ENCODE results near the gene MKRN1. TPM values are rescaled to one million over a fixed set of nuclear protein-coding genes. Genes with fewer than 3 reads are reported as not detected.
A peak's percentile ranks its signal among the peaks of the same experiment; 100 is the strongest.

MKRN1 gene
- total RNA-seq, 5 donors from 2014 or later (not counting 1 experiment from before 2014, with no cell fraction given) = 108 to 146 (median 137) TPM

DNA sequence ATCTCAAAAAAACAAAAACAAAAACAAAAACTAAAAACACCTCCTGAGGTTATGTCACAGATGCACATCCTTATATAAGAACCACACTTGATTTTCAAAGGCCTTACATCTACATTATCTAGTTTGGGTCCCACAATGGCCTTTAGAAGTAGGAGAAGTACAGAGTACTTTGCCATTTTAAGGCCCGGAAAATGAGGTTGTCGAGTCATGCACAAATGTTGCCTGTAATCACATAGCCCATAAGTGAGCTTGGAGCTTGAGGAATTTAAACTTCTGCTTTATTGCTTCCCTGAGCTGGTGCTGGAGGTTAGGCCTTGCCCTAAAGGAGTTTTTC is 9.7 kb upstream of the MKRN1 start:
- H3K9me3 Mint-ChIP-seq = no peaks in the 10 kb centered on the region
- Histone ChIP-seq H3K9me3 (no peaks in the 10 kb centered on the region), H3K4me3 (ENCODE audit: control insufficient read depth in 1 of 2, extremely low read depth in 1 of 2, low read length in 1 of 2) (no peak overlapping the region), H3K36me3 (ENCODE audit: control insufficient read depth in 2 of 2, extremely low read depth in 1 of 2, insufficient read depth in 1 of 2, low read length in 1 of 2) (no peaks in the 10 kb centered on the region), H3K27ac (ENCODE audit: low read length) (no peak overlapping the region), H3K4me1 (ENCODE audit: control insufficient read depth in 1 of 2, extremely low read depth in 1 of 2, insufficient read depth in 2 of 2, low read length in 2 of 2) (no peaks in the 10 kb centered on the region), H3K27me3 (replicated peaks in 1 of 2; ENCODE audit: control insufficient read depth in 2 of 2, extremely low read depth in 1 of 2, insufficient read depth in 2 of 2, low read length in 1 of 2) (no peaks in the 10 kb centered on the region)
- DNase-seq (no peak), ATAC-seq (replicated peaks in 1 of 4) (no peak)
- CTCF ChIA-PET = interaction anchor here (1.8 to 2.7 kb wide), 2 partner anchors 12 to 13 kb away, joined by 4 to 11 read pairs; no protein-coding TSS in a partner anchor
- no peak overlapping the region for H3K27ac Mint-ChIP-seq
- no peaks in the 10 kb centered on the region for H3K36me3 Mint-ChIP-seq
- no CpG with 5 or more reads among the region's 2 CpGs for WGBS (ENCODE audit: insufficient coverage)
- POLR2A ChIA-PET = no interaction called here
- H3K4me1 Mint-ChIP-seq = peaks cover 0 to 2% (median 0%) of the 10 kb centered on the region in 3 donors
- H3K4me3 Mint-ChIP-seq = no peak overlapping the region
- peaks cover 0 to 2% of the 10 kb centered on the region in 2 donors for H3K27me3 Mint-ChIP-seq

GRCh38 chr7:140485500-140486265 is 6.4 kb upstream of the MKRN1 start:
- H3K36me3 Mint-ChIP-seq = no peaks in the 10 kb centered on the region
- H3K4me3 Mint-ChIP-seq = no peak overlapping the region
- ATAC-seq (replicated peaks in 1 of 4) (no peak), DNase-seq (no peak)
- ChIA-PET POLR2A (no interaction called here), CTCF (interaction anchor here in 1 of 2 donors (1.2 kb wide), 1 partner anchor 9 kb away, joined by 4 read pairs; no protein-coding TSS in a partner anchor)
- no peaks in the 10 kb centered on the region for H3K36me3 ChIP-seq (ENCODE audit: control insufficient read depth in 2 of 2, extremely low read depth in 1 of 2, insufficient read depth in 1 of 2, low read length in 1 of 2)
- no peak overlapping the region for H3K4me3 ChIP-seq (ENCODE audit: control insufficient read depth in 1 of 2, extremely low read depth in 1 of 2, low read length in 1 of 2)
- no peaks in the 10 kb centered on the region for H3K4me1 ChIP-seq (ENCODE audit: control insufficient read depth in 1 of 2, extremely low read depth in 1 of 2, insufficient read depth in 2 of 2, low read length in 2 of 2)
- no peaks in the 10 kb centered on the region for H3K4me1 Mint-ChIP-seq
- H3K27me3 ChIP-seq (replicated peaks in 1 of 2; ENCODE audit: control insufficient read depth in 2 of 2, extremely low read depth in 1 of 2, insufficient read depth in 2 of 2, low read length in 1 of 2) = no peaks in the 10 kb centered on the region
- H3K27ac ChIP-seq (ENCODE audit: low read length) = no peak overlapping the region
- H3K27ac Mint-ChIP-seq = no peak overlapping the region
- H3K27me3 Mint-ChIP-seq = peaks cover 0 to 2% of the 10 kb centered on the region in 2 donors
- WGBS (ENCODE audit: insufficient coverage) = 88% methylated on average over 9 of the region's 14 CpGs
- H3K9me3 ChIP-seq = no peaks in the 10 kb centered on the region
- H3K9me3 Mint-ChIP-seq = no peaks in the 10 kb centered on the region

- ChIA-PET POLR2A (no interaction called here), CTCF (interaction anchor here in 1 of 2 donors (1.2 kb wide), 1 partner anchor 8 kb away, joined by 4 read pairs; no protein-coding TSS in a partner anchor)
- Mint-ChIP-seq H3K27ac (no peak overlapping the region), H3K9me3 (no peaks in the 10 kb centered on the region), H3K27me3 (peaks cover 0 to 2% of the 10 kb centered on the region in 2 donors), H3K4me1 (no peaks in the 10 kb centered on the region), H3K4me3 (no peak overlapping the region), H3K36me3 (no peaks in the 10 kb centered on the region)
- Histone ChIP-seq H3K27me3 (replicated peaks in 1 of 2; ENCODE audit: control insufficient read depth in 2 of 2, extremely low read depth in 1 of 2, insufficient read depth in 2 of 2, low read length in 1 of 2) (no peaks in the 10 kb centered on the region), H3K36me3 (ENCODE audit: control insufficient read depth in 2 of 2, extremely low read depth in 1 of 2, insufficient read depth in 1 of 2, low read length in 1 of 2) (no peaks in the 10 kb centered on the region), H3K27ac (ENCODE audit: low read length) (no peak overlapping the region), H3K4me1 (ENCODE audit: control insufficient read depth in 1 of 2, extremely low read depth in 1 of 2, insufficient read depth in 2 of 2, low read length in 2 of 2) (no peaks in the 10 kb centered on the region), H3K9me3 (no peaks in the 10 kb centered on the region), H3K4me3 (ENCODE audit: control insufficient read depth in 1 of 2, extremely low read depth in 1 of 2, low read length in 1 of 2) (no peak overlapping the region)
- DNase-seq (no peak), ATAC-seq (replicated peaks in 1 of 4) (no peak)
- 60% methylated on average over 2 of the region's 5 CpGs for WGBS (ENCODE audit: insufficient coverage)
Measured at GRCh38 chr7:140484951-140485499, 5.7 kb upstream of the MKRN1 start.

GRCh38 chr7:140484479-140484878 is 5.2 kb upstream of the MKRN1 start:
- CTCF ChIA-PET = no interaction called here

DNA sequence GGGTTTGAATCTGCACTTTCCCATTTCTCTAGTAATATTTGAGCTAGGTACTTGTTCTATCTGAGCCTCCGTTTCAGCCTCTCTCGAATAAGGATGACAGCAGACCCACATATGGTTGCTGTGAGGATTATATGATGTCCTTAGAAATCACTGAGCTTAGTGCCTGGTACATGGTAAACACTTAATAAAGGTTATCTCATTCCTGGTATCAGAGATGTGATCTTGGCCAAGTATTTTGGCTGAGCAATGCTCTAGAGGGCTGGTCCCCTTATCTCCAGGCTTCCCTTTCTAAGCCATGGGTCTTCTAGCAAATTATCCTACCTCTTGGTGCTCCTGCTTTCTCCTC is 407 bp upstream of the MKRN1 start:
- ChIA-PET CTCF (interaction anchor here (0.6 to 1.6 kb wide), 5 partner anchors 12 to 1080 kb away, joined by 3 to 6 read pairs (median 4); no protein-coding TSS in a partner anchor), POLR2A (interaction anchor here (0.5 to 0.7 kb wide), 3 partner anchors 29 to 1464 kb away, joined by 3 to 6 read pairs (median 3); partner anchors contain the start of gene MRPS33 (in 1 of the 2))
- peak overlapping the region; percentile 54 to 87 for H3K4me3 ChIP-seq (ENCODE audit: control insufficient read depth in 1 of 2, extremely low read depth in 1 of 2, low read length in 1 of 2)
- WGBS (ENCODE audit: insufficient coverage) = no CpG with 5 or more reads among the region's 2 CpGs
- H3K27ac Mint-ChIP-seq = peak overlapping the region; percentile 98 to 99
- H3K4me3 Mint-ChIP-seq = peak overlapping the region; percentile 98 to 99 (median 99)
- peak overlapping the region; percentile 62 for H3K27ac ChIP-seq (ENCODE audit: low read length)
- H3K36me3 ChIP-seq (ENCODE audit: control insufficient read depth in 2 of 2, extremely low read depth in 1 of 2, insufficient read depth in 1 of 2, low read length in 1 of 2) = no peaks in the 10 kb centered on the region
- no peak for DNase-seq
- H3K4me1 ChIP-seq (ENCODE audit: control insufficient read depth in 1 of 2, extremely low read depth in 1 of 2, insufficient read depth in 2 of 2, low read length in 2 of 2) = peaks cover 17 to 31% of the 10 kb centered on the region in 2 experiments
- no peaks in the 10 kb centered on the region for H3K27me3 Mint-ChIP-seq
- H3K27me3 ChIP-seq (replicated peaks in 1 of 2; ENCODE audit: control insufficient read depth in 2 of 2, extremely low read depth in 1 of 2, insufficient read depth in 2 of 2, low read length in 1 of 2) = no peaks in the 10 kb centered on the region
- peaks cover 4% of the 10 kb centered on the region for H3K36me3 Mint-ChIP-seq
- peak in 1 of 4 experiments; percentile 1 for ATAC-seq (replicated peaks in 1 of 4)
- no peaks in the 10 kb centered on the region for H3K9me3 Mint-ChIP-seq
- H3K4me1 Mint-ChIP-seq = peaks cover 19 to 30% (median 29%) of the 10 kb centered on the region in 3 donors
- no peaks in the 10 kb centered on the region for H3K9me3 ChIP-seq

More at GRCh38 chr7:140484479-140484878, 5.2 kb upstream of the MKRN1 start:
- no peaks in the 10 kb centered on the region for H3K4me1 Mint-ChIP-seq
- no peaks in the 10 kb centered on the region for H3K9me3 ChIP-seq
- no peak overlapping the region for H3K4me3 ChIP-seq (ENCODE audit: control insufficient read depth in 1 of 2, extremely low read depth in 1 of 2, low read length in 1 of 2)
- no peaks in the 10 kb centered on the region for H3K36me3 ChIP-seq (ENCODE audit: control insufficient read depth in 2 of 2, extremely low read depth in 1 of 2, insufficient read depth in 1 of 2, low read length in 1 of 2)
- POLR2A ChIA-PET = no interaction called here
- H3K27me3 ChIP-seq (replicated peaks in 1 of 2; ENCODE audit: control insufficient read depth in 2 of 2, extremely low read depth in 1 of 2, insufficient read depth in 2 of 2, low read length in 1 of 2) = no peaks in the 10 kb centered on the region
- WGBS (ENCODE audit: insufficient coverage) = no CpG with 5 or more reads among the region's 3 CpGs
- H3K27me3 Mint-ChIP-seq = peaks cover 0 to 2% of the 10 kb centered on the region in 2 donors
- H3K36me3 Mint-ChIP-seq = no peaks in the 10 kb centered on the region
- no peak overlapping the region for H3K4me3 Mint-ChIP-seq
- DNase-seq (no peak), ATAC-seq (replicated peaks in 1 of 4) (no peak)
- no peaks in the 10 kb centered on the region for H3K9me3 Mint-ChIP-seq
- H3K27ac ChIP-seq (ENCODE audit: low read length) = no peak overlapping the region
- H3K27ac Mint-ChIP-seq = no peak overlapping the region
- peaks cover 0 to 5% of the 10 kb centered on the region in 2 experiments for H3K4me1 ChIP-seq (ENCODE audit: control insufficient read depth in 1 of 2, extremely low read depth in 1 of 2, insufficient read depth in 2 of 2, low read length in 2 of 2)

DNA sequence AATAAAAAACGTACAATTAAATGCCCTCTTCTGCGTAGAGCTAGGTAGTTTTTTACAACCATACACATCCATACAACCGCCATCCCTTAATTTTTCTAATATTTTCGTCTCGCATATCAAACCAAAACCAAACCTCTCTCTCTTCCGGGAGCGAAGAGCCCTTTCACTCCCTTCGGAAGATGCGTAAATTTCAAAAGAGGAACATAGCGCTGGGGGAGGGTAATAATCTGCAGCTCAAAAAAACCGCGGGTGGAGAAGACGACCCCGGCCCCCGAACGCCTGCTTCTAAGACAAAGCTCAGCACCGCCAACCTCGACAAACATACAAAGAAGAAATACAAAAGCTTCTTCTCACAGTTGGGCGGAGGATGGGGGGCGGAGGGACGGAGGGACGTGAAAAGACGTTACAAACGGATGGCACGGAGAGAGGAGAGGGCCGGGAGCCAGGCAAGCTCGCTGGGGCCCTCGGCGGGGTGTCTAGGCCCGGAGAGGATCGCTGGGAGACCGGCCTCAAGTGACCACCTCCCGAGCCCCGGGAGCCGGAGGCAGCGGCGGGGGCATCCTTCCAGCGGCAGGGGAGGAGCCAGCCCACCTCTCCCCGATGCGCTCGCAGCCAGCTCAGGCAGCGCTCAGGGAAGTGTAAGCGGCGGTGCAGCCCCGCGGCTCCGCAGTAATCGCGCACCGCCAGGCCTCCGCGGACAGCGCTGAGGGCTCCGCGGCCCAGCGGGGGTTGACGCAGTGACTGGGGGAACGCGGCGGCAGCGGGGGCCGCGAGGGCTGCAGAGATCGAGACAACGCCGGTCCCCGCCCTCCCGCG is 851 bp downstream of the MKRN1 start:
- WGBS (ENCODE audit: insufficient coverage) = 0% methylated on average over 50 of the region's 69 CpGs
- DNase-seq = peak in 34 of 35 experiments; percentile 2 to 64 (median 36)
- H3K4me1 ChIP-seq (ENCODE audit: control insufficient read depth in 1 of 2, extremely low read depth in 1 of 2, insufficient read depth in 2 of 2, low read length in 2 of 2) = peaks cover 17 to 33% of the 10 kb centered on the region in 2 experiments
- H3K9me3 Mint-ChIP-seq = no peaks in the 10 kb centered on the region
- H3K27me3 ChIP-seq (replicated peaks in 1 of 2; ENCODE audit: control insufficient read depth in 2 of 2, extremely low read depth in 1 of 2, insufficient read depth in 2 of 2, low read length in 1 of 2) = no peaks in the 10 kb centered on the region
- H3K4me1 Mint-ChIP-seq = peaks cover 23 to 34% (median 34%) of the 10 kb centered on the region in 3 donors
- H3K27me3 Mint-ChIP-seq = no peaks in the 10 kb centered on the region
- peak overlapping the region; percentile 91 to 99 (median 99) for H3K4me3 Mint-ChIP-seq
- H3K36me3 ChIP-seq (ENCODE audit: control insufficient read depth in 2 of 2, extremely low read depth in 1 of 2, insufficient read depth in 1 of 2, low read length in 1 of 2) = no peaks in the 10 kb centered on the region
- POLR2A ChIA-PET = interaction anchor here (0.6 to 0.7 kb wide), 5 partner anchors 24 to 990 kb away, joined by 3 to 7 read pairs (median 3); no protein-coding TSS in a partner anchor
- CTCF ChIA-PET = interaction anchor here (0.6 to 3.9 kb wide), 9 partner anchors 11 to 538 kb away, joined by 3 to 44 read pairs (median 6); partner anchors contain the start of gene MRPS33 (in 1 of the 2)
- H3K36me3 Mint-ChIP-seq = peaks cover 4% of the 10 kb centered on the region
- H3K27ac ChIP-seq (ENCODE audit: low read length) = peak overlapping the region; percentile 79
- ATAC-seq (replicated peaks in 1 of 4) = peak; percentile 42 to 52 (median 48)
- H3K4me3 ChIP-seq (ENCODE audit: control insufficient read depth in 1 of 2, extremely low read depth in 1 of 2, low read length in 1 of 2) = peak overlapping the region; percentile 71 to 87
- no peaks in the 10 kb centered on the region for H3K9me3 ChIP-seq
- peak overlapping the region; percentile 79 to 89 for H3K27ac Mint-ChIP-seq
